Stimulated activated CD8-positive, alpha-beta memory T cell treated with anti-CD3 and anti-CD28 coated beads, Interleukin-2, amount 100 ng/mL, for 48 hours (primary cell): Measurements from ENCODE around the gene TMEM134.
"Not testable (repeated sequence)": the region's sequence is repeated elsewhere in the genome, so short reads cannot be mapped to it uniquely, and the experiment has no call there.

Experiments used
- DNase-seq, 2 donors: peaks; one replicate each; pipeline ENCODE4 v3.0.0-alpha.2; 2020; ENCODE audit warnings: low read depth in 2 of 2

TMEM134 gene

GRCh38 chr11:67485873-67486361, 16.9 kb upstream of the TMEM134 start:
- peak in 1 of 2 donors; percentile 48 for DNase-seq

- DNase-seq, result peak; percentile 72
Observed at GRCh38 chr11:67484847-67485311, 15.8 kb upstream of the TMEM134 start.

GRCh38 chr11:67483831-67484665, 15.0 kb upstream of the TMEM134 start:
- no peak for DNase-seq

GRCh38 chr11:67482827-67483798, 14.1 kb upstream of the TMEM134 start, which contains the start of gene AIP:
Gene AIP (plus strand): TSS chr11:67483026. CDS start chr11:67483159, 133 bp downstream.
- DNase-seq, result peak; percentile 87 to 95

GRCh38 chr11:67482275-67482826, 13.3 kb upstream of the TMEM134 start:
- DNase-seq, result no peak

- not testable (repeated sequence) for DNase-seq
Observed at GRCh38 chr11:67477344-67478050, 8.4 kb upstream of the TMEM134 start.

GRCh38 chr11:67476692-67477091, 7.6 kb upstream of the TMEM134 start:
- DNase-seq, result not testable (repeated sequence)

GRCh38 chr11:67472882-67473281, 3.8 kb upstream of the TMEM134 start:
- no peak for DNase-seq

- DNase-seq, result no peak
Observed at GRCh38 chr11:67470337-67471002, 1.4 kb upstream of the TMEM134 start.

GRCh38 chr11:67469508-67469811, 409 bp upstream of the TMEM134 start:
- DNase-seq, result no peak

- no peak for DNase-seq
Observed at GRCh38 chr11:67468456-67468758, 644 bp downstream of the TMEM134 start.

GRCh38 chr11:67468056-67468455, 995 bp downstream of the TMEM134 start:
- DNase-seq, result no peak

- no peak for DNase-seq
Observed at GRCh38 chr11:67466962-67467771, 1.9 kb downstream of the TMEM134 start.

- DNase-seq, result no peak
Observed at GRCh38 chr11:67466367-67466766, 2.7 kb downstream of the TMEM134 start.

GRCh38 chr11:67465530-67465929, 3.5 kb downstream of the TMEM134 start:
- not testable (repeated sequence) for DNase-seq

- DNase-seq, result no peak
Observed at GRCh38 chr11:67465189-67465510, 3.9 kb downstream of the TMEM134 start.

- DNase-seq, result peak; percentile 87 to 89
Observed at GRCh38 chr11:67464411-67465188, 4.5 kb downstream of the TMEM134 start.

- no peak for DNase-seq
Observed at GRCh38 chr11:67463680-67464410, 5.2 kb downstream of the TMEM134 start.

GRCh38 chr11:67463186-67463585, 5.9 kb downstream of the TMEM134 start:
- DNase-seq, result no peak
